Measurements from ENCODE around the gene NCKAP5.

Gene NCKAP5

DNA sequence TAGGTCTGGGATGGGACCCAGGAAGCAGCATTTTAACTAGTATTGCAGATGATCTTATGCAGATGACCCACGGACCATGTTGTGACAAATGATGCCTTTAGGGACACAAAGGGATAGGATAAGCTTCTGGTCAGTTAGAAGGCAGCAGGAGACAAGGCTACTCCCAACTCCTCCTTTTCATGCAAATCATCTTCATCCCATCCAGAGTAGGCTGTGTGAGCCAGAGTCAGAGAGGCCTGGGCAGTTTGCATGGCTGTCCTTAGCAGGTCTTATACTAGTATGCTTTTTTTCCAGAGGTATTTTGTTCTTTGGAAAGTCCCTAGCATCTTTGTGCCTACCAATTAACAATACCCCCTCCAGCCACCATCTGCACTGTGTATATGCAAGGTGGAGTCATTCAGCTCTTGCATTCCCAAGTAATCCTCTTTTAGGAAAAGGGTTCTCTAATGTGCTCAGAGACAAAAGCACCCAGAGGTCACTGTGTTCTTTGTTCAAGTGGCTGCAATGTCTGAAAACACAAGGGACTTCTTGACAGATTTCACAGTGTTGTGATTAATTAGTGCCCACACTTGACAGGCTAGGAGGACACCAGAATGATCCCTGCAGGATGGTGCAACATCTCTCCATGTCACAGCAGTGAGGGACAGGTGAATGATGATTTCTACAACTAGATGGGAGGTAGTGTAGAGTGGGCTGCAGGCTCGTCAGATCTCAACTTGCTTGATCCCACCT lies 225.8 kb downstream of the NCKAP5 start:
- DNase-seq, result no peak
- H2BK5ac ChIP-seq (ENCODE audit: low read depth, low read length, poor library complexity, severe bottlenecking), result no peak overlapping the region
- no peak overlapping the region for H3K27ac ChIP-seq (ENCODE audit: low read length, poor library complexity, severe bottlenecking)
- no peaks in the 10 kb centered on the region for H3K9me3 ChIP-seq (ENCODE audit: control insufficient read depth, low read length)
- no peaks in the 10 kb centered on the region for H3K79me1 ChIP-seq (replicated peaks; ENCODE audit: low read length, poor library complexity, severe bottlenecking)
- no peak overlapping the region for H3K14ac ChIP-seq (ENCODE audit: low read length in 2 of 2)
- H2BK15ac ChIP-seq (ENCODE audit: low read depth, poor library complexity, severe bottlenecking), result no peak overlapping the region
- whole genome bisulfite sequencing, result 75% methylated on average over 2 of the region's 2 CpGs
- no peaks in the 10 kb centered on the region for H3K27me3 ChIP-seq (ENCODE audit: control insufficient read depth in 1 of 2, insufficient read depth in 1 of 2, low read length in 2 of 2)
- H3K4ac ChIP-seq (ENCODE audit: low read depth in 1 of 2, low read length in 2 of 2), result no peak overlapping the region
- H3K36me3 ChIP-seq (ENCODE audit: control insufficient read depth in 1 of 2, insufficient read depth in 2 of 2, low read depth in 1 of 2, low read length in 2 of 2), result no peaks in the 10 kb centered on the region
- H4K8ac ChIP-seq (ENCODE audit: low read length), result no peak overlapping the region
- H2AK5ac ChIP-seq (ENCODE audit: low read length, severe bottlenecking), result no peak overlapping the region
- no peak overlapping the region for H2BK120ac ChIP-seq (ENCODE audit: low read depth, low read length)
- H3K23ac ChIP-seq (ENCODE audit: low read length in 2 of 2), result no peak overlapping the region
- H4K91ac ChIP-seq (ENCODE audit: low read length), result no peak overlapping the region
- H3K9ac ChIP-seq (ENCODE audit: low read length), result no peak overlapping the region
- no peak overlapping the region for H3K4me2 ChIP-seq (ENCODE audit: low read length, poor library complexity, severe bottlenecking)
- H3K18ac ChIP-seq (ENCODE audit: low read depth in 1 of 2, low read length in 2 of 2), result no peak overlapping the region
- no peak overlapping the region for H2BK12ac ChIP-seq (ENCODE audit: low read length in 2 of 2)
- H3K4me3 ChIP-seq (ENCODE audit: insufficient read depth in 1 of 2, low read depth in 1 of 2, low read length in 2 of 2), result no peak overlapping the region
- H3K4me1 ChIP-seq (ENCODE audit: control insufficient read depth, insufficient read depth, low read depth, low read length), result peaks cover 3% of the 10 kb centered on the region
- no peak overlapping the region for H2AFZ ChIP-seq (ENCODE audit: low read depth, low read length)

DNA sequence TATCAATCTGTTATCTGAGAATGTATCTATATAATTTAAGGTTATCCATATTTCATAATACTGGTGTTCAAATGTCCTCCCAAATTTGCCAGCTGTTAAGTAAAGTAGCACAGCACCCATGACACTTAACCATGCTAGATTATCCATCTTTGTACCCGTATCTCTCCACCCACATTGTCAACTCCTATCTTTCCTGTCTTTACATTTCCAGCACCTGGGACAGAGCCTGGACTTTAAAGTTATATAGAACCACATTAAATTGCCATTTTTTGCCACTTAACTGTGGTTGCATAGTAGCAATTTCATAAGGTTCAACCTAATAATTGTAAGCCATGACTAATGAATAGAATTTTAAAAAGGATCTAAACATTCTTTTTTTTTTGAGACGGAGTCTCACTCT lies 226.7 kb downstream of the NCKAP5 start:
- no peak overlapping the region for H3K18ac ChIP-seq (ENCODE audit: low read depth in 1 of 2, low read length in 2 of 2)
- no peak overlapping the region for H2BK12ac ChIP-seq (ENCODE audit: low read length in 2 of 2)
- H3K4me3 ChIP-seq (ENCODE audit: insufficient read depth in 1 of 2, low read depth in 1 of 2, low read length in 2 of 2), result no peak overlapping the region

DNA sequence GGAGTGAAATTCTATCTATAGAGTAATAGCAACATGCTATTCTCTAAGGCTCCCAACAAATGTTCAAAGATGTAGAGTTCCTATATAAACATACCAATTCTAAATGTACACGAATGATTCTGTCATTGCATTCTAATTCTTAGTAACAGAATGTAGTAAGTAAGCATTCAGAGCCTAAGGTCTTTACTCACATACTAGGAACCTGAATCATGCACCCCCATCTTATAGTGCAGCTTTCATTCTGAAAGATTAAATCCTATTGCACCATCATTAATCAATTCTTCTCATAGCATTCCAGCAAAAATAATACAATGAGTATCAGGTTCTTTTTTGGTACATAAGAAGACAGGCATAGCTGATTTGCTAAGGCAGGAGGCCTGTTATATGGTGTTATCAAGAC lies 230.0 kb downstream of the NCKAP5 start:
- Histone ChIP-seq H3K18ac (ENCODE audit: low read depth in 1 of 2, low read length in 2 of 2) (no peak overlapping the region), H3K36me3 (ENCODE audit: control insufficient read depth in 1 of 2, insufficient read depth in 2 of 2, low read depth in 1 of 2, low read length in 2 of 2) (no peaks in the 10 kb centered on the region), H3K14ac (ENCODE audit: low read length in 2 of 2) (no peak overlapping the region), H3K4me3 (ENCODE audit: insufficient read depth in 1 of 2, low read depth in 1 of 2, low read length in 2 of 2) (no peak overlapping the region), H3K27me3 (ENCODE audit: control insufficient read depth in 1 of 2, insufficient read depth in 1 of 2, low read length in 2 of 2) (no peaks in the 10 kb centered on the region), H3K4me2 (ENCODE audit: low read length, poor library complexity, severe bottlenecking) (no peak overlapping the region), H2AFZ (ENCODE audit: low read depth, low read length) (no peak overlapping the region), H2AK5ac (ENCODE audit: low read length, severe bottlenecking) (no peak overlapping the region), H3K79me1 (replicated peaks; ENCODE audit: low read length, poor library complexity, severe bottlenecking) (no peaks in the 10 kb centered on the region), H2BK5ac (ENCODE audit: low read depth, low read length, poor library complexity, severe bottlenecking) (no peak overlapping the region), H2BK12ac (ENCODE audit: low read length in 2 of 2) (no peak overlapping the region), H2BK15ac (ENCODE audit: low read depth, poor library complexity, severe bottlenecking) (no peak overlapping the region), H4K8ac (ENCODE audit: low read length) (no peak overlapping the region), H3K9me3 (ENCODE audit: control insufficient read depth, low read length) (no peaks in the 10 kb centered on the region), H2BK120ac (ENCODE audit: low read depth, low read length) (no peak overlapping the region), H3K27ac (ENCODE audit: low read length, poor library complexity, severe bottlenecking) (no peak overlapping the region), H3K4me1 (ENCODE audit: control insufficient read depth, insufficient read depth, low read depth, low read length) (no peaks in the 10 kb centered on the region), H3K4ac (ENCODE audit: low read depth in 1 of 2, low read length in 2 of 2) (no peak overlapping the region), H4K91ac (ENCODE audit: low read length) (no peak overlapping the region), H3K23ac (ENCODE audit: low read length in 2 of 2) (no peak overlapping the region), H3K9ac (ENCODE audit: low read length) (no peak overlapping the region)
- WGBS, result no CpG with 5 or more reads among the region's 1 CpG
- no peak for DNase-seq

More for the DNA sequence above, 226.7 kb downstream of the NCKAP5 start:
- Histone ChIP-seq H2BK5ac (ENCODE audit: low read depth, low read length, poor library complexity, severe bottlenecking) (no peak overlapping the region), H3K27me3 (ENCODE audit: control insufficient read depth in 1 of 2, insufficient read depth in 1 of 2, low read length in 2 of 2) (no peaks in the 10 kb centered on the region), H3K4ac (ENCODE audit: low read depth in 1 of 2, low read length in 2 of 2) (no peak overlapping the region), H2BK15ac (ENCODE audit: low read depth, poor library complexity, severe bottlenecking) (no peak overlapping the region), H2AK5ac (ENCODE audit: low read length, severe bottlenecking) (no peak overlapping the region), H4K91ac (ENCODE audit: low read length) (no peak overlapping the region), H3K14ac (ENCODE audit: low read length in 2 of 2) (no peak overlapping the region), H3K36me3 (ENCODE audit: control insufficient read depth in 1 of 2, insufficient read depth in 2 of 2, low read depth in 1 of 2, low read length in 2 of 2) (no peaks in the 10 kb centered on the region), H2AFZ (ENCODE audit: low read depth, low read length) (no peak overlapping the region), H2BK120ac (ENCODE audit: low read depth, low read length) (no peak overlapping the region), H3K4me2 (ENCODE audit: low read length, poor library complexity, severe bottlenecking) (no peak overlapping the region), H3K9ac (ENCODE audit: low read length) (no peak overlapping the region), H3K27ac (ENCODE audit: low read length, poor library complexity, severe bottlenecking) (no peak overlapping the region), H3K4me1 (ENCODE audit: control insufficient read depth, insufficient read depth, low read depth, low read length) (peaks cover 2% of the 10 kb centered on the region), H4K8ac (ENCODE audit: low read length) (no peak overlapping the region), H3K23ac (ENCODE audit: low read length in 2 of 2) (no peak overlapping the region), H3K79me1 (replicated peaks; ENCODE audit: low read length, poor library complexity, severe bottlenecking) (no peaks in the 10 kb centered on the region), H3K9me3 (ENCODE audit: control insufficient read depth, low read length) (no peaks in the 10 kb centered on the region)
- WGBS, result 75% methylated on average over 2 of the region's 2 CpGs
- no peak for DNase-seq

DNA sequence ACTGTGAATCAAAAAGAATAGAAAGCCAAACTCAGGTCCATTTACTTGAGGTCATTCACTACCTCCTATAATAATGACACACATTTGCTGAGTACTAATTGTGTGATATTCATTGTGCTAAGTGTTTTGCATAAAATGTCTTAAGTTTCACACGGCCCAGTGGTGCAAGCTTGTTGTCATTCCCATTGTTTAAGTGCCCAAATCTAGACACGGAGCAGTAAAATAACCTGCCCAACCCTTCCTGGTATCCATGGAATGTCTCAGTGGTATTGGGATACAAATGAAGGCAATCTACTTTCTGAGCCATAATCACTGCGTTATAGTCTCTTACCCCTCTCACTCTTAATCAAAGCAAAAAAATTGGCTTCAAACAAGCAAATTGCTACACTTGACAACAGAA lies 233.3 kb downstream of the NCKAP5 start:
- H3K4ac ChIP-seq (ENCODE audit: low read depth in 1 of 2, low read length in 2 of 2), result no peak overlapping the region
- no peak overlapping the region for H3K18ac ChIP-seq (ENCODE audit: low read depth in 1 of 2, low read length in 2 of 2)
- H3K27ac ChIP-seq (ENCODE audit: low read length, poor library complexity, severe bottlenecking), result no peak overlapping the region
- H3K36me3 ChIP-seq (ENCODE audit: control insufficient read depth in 1 of 2, insufficient read depth in 2 of 2, low read depth in 1 of 2, low read length in 2 of 2), result no peaks in the 10 kb centered on the region
- no peaks in the 10 kb centered on the region for H3K9me3 ChIP-seq (ENCODE audit: control insufficient read depth, low read length)
- no peak overlapping the region for H4K8ac ChIP-seq (ENCODE audit: low read length)
- no peak overlapping the region for H3K23ac ChIP-seq (ENCODE audit: low read length in 2 of 2)
- no peak overlapping the region for H2BK15ac ChIP-seq (ENCODE audit: low read depth, poor library complexity, severe bottlenecking)
- WGBS, result 15% methylated on average over 3 of the region's 3 CpGs
- H3K14ac ChIP-seq (ENCODE audit: low read length in 2 of 2), result no peak overlapping the region
- H4K91ac ChIP-seq (ENCODE audit: low read length), result no peak overlapping the region
- no peak overlapping the region for H3K9ac ChIP-seq (ENCODE audit: low read length)
- H3K27me3 ChIP-seq (ENCODE audit: control insufficient read depth in 1 of 2, insufficient read depth in 1 of 2, low read length in 2 of 2), result no peaks in the 10 kb centered on the region
- peaks cover 4% of the 10 kb centered on the region for H3K4me1 ChIP-seq (ENCODE audit: control insufficient read depth, insufficient read depth, low read depth, low read length)
- no peak overlapping the region for H2BK12ac ChIP-seq (ENCODE audit: low read length in 2 of 2)
- no peaks in the 10 kb centered on the region for H3K79me1 ChIP-seq (replicated peaks; ENCODE audit: low read length, poor library complexity, severe bottlenecking)
- no peak overlapping the region for H3K4me2 ChIP-seq (ENCODE audit: low read length, poor library complexity, severe bottlenecking)
- H3K4me3 ChIP-seq (ENCODE audit: insufficient read depth in 1 of 2, low read depth in 1 of 2, low read length in 2 of 2), result no peak overlapping the region
- H2AK5ac ChIP-seq (ENCODE audit: low read length, severe bottlenecking), result no peak overlapping the region
- H2BK120ac ChIP-seq (ENCODE audit: low read depth, low read length), result no peak overlapping the region
- no peak overlapping the region for H2BK5ac ChIP-seq (ENCODE audit: low read depth, low read length, poor library complexity, severe bottlenecking)
- no peak overlapping the region for H2AFZ ChIP-seq (ENCODE audit: low read depth, low read length)
- no peak for DNase-seq
